Stimulated activated CD4-positive, alpha-beta T cell treated with anti-CD3 and anti-CD28 coated beads, Interleukin-4, amount 100 ng/mL, for 4 hours (primary cell): ENCODE data around the gene SOAT1.
"Not testable (repeated sequence)": the region's sequence is repeated elsewhere in the genome, so short reads cannot be mapped to it uniquely, and the experiment has no call there.

ENCODE experiments used
- DNase-seq, 2 experiments: peaks; one replicate each; pipeline ENCODE4 v3.0.0-alpha.2; 2020

The SOAT1 gene

GRCh38 chr1:179310291-179310690, 16.7 kb downstream of the SOAT1 start:
- no peak for DNase-seq

- DNase-seq: no peak
Observed at GRCh38 chr1:179310721-179311120, 17.1 kb downstream of the SOAT1 start.

GRCh38 chr1:179311149-179311700, 17.6 kb downstream of the SOAT1 start:
- DNase-seq: no peak

GRCh38 chr1:179313004-179313403, 19.4 kb downstream of the SOAT1 start:
- no peak for DNase-seq

GRCh38 chr1:179314928-179315327, 21.3 kb downstream of the SOAT1 start:
- no peak for DNase-seq

- DNase-seq: no peak
Observed at GRCh38 chr1:179318491-179318890, 24.9 kb downstream of the SOAT1 start.

GRCh38 chr1:179321533-179322216, 28.1 kb downstream of the SOAT1 start:
- no peak for DNase-seq

GRCh38 chr1:179322557-179322956, 29.0 kb downstream of the SOAT1 start:
- DNase-seq: no peak

- DNase-seq: no peak
Observed at GRCh38 chr1:179323436-179323835, 29.8 kb downstream of the SOAT1 start.

GRCh38 chr1:179325836-179326235, 32.2 kb downstream of the SOAT1 start:
- no peak for DNase-seq

GRCh38 chr1:179326746-179327145, 33.1 kb downstream of the SOAT1 start:
- DNase-seq: no peak

- no peak for DNase-seq
Observed at GRCh38 chr1:179327196-179327595, 33.6 kb downstream of the SOAT1 start.

GRCh38 chr1:179327679-179328078, 34.1 kb downstream of the SOAT1 start:
- no peak for DNase-seq

- DNase-seq: no peak
Observed at GRCh38 chr1:179329862-179330261, 36.3 kb downstream of the SOAT1 start.

GRCh38 chr1:179334440-179334839, 40.8 kb downstream of the SOAT1 start:
- DNase-seq: no peak

- no peak for DNase-seq
Observed at GRCh38 chr1:179337288-179337687, 43.7 kb downstream of the SOAT1 start.

GRCh38 chr1:179337942-179338560, 44.5 kb downstream of the SOAT1 start:
- no peak for DNase-seq

GRCh38 chr1:179340918-179341317, 47.3 kb downstream of the SOAT1 start:
- no peak for DNase-seq

- no peak for DNase-seq
Observed at GRCh38 chr1:179341943-179342547, 48.4 kb downstream of the SOAT1 start.

GRCh38 chr1:179342740-179343404, 49.3 kb downstream of the SOAT1 start:
- no peak for DNase-seq

- no peak for DNase-seq
Observed at GRCh38 chr1:179351281-179351680, 57.7 kb downstream of the SOAT1 start.

- DNase-seq: no peak
Observed at GRCh38 chr1:179352236-179352635, 58.6 kb downstream of the SOAT1 start.

GRCh38 chr1:179353546-179353945, 59.9 kb downstream of the SOAT1 start:
- DNase-seq: no peak

- DNase-seq: not testable (repeated sequence)
Observed at GRCh38 chr1:179361631-179362030, 68.0 kb downstream of the SOAT1 start.
